Amygdala (tissue), 56 donors: ENCODE results near the gene CACNB3.
"Not testable (repeated sequence)": the region's sequence is repeated elsewhere in the genome, so short reads cannot be mapped to it uniquely, and the experiment has no call there.

Experiments used
- DNase-seq, 56 donors: peaks; one replicate each; lab custom pipeline; 2025; lab: John Stamatoyannopoulos, UW

Gene CACNB3

DNA sequence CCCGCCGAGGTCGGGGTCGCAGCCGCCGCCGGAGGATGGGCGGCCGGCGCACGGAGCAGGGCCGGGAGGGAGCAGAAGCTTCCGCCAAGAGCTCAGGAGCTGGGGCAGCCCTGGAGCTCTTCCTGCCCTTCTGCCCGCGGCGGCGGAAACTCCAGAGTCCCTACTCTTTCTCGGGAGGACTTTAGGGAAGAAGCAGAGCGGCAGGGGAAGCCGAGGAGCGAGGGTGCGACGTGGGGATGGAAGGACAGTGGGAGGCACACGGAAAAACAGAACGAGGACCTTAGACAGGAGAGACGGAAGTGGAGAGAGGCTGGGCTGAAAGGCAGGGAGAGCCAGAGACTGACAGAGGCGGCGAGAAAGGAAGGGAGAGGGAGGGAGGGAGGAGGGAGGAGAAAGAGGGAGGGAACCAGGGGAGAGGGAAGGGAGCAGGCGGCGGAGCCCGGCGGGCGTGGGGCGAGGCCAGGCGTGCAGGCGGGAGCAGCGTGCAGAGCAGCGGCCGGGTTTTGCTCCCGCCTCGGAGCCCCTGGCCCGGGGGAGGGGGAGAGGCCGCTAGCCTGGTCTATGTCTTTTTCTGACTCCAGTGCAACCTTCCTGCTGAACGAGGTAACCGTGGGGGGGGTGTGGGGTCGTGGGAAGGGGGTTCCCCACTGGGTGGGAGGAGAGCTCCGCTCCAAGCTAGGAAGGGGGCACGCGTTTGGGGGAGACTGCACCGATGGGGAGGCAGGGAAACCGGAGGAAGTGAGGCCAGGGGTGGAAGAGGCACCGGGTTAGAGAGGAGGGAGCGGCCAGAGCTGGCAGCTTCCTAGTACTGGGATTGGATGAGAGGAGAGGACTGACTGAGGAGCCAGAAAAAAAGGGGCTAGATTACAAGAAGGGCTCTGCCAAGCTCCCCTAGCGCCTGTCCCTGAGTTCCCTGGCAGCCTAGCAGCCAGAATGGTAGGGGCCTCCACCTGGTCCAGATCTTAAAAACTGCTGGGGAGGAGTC lies 2.9 kb upstream of the CACNB3 start:
- DNase-seq: peak in 45 of 56 donors; percentile 10 to 71 (median 48)

- no peak for DNase-seq
Measured at GRCh38 chr12:48816143-48816854, 2.0 kb upstream of the CACNB3 start.

- DNase-seq: peak in 3 of 56 donors; percentile 47 to 58 (median 50)
Measured at GRCh38 chr12:48818831-48819590, 715 bp downstream of the CACNB3 start.

DNA sequence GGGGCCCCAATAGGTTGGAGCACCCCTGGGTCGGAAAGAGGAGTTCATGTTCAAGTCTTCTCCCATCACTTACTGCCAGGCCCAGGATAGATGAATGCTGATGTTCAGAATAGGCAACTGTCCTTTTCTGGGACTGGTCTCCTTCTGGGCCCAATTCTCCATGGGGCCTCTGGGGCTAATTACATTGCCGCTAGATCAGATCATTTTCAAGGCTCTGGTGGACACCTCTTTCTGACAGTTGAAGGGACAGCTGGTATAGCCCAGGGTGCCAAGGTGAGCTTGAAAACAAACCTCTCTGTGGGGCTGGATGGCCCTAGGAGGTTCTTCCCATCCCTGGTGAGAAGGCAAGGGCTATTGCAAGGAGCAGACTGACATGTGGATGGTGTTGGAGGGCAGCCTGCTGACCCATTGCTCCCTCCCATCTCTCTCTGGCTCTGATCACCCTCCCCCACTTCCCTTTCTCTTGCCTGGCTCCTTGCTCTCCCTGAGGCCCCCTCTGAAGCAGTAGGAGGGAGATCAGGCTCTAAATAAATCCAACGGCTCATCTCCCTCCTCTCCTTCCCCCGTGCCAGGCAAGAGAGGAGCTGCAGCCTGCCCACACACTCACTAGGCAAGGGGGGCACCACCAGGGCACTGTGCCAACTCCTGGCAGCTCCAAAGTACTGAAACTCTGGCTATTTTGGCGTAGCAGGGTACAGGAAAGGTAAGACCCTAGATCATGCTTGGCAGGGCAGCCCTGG lies 1.9 kb downstream of the CACNB3 start:
- DNase-seq: peak in 13 of 56 donors; percentile 5 to 68 (median 25)

DNA sequence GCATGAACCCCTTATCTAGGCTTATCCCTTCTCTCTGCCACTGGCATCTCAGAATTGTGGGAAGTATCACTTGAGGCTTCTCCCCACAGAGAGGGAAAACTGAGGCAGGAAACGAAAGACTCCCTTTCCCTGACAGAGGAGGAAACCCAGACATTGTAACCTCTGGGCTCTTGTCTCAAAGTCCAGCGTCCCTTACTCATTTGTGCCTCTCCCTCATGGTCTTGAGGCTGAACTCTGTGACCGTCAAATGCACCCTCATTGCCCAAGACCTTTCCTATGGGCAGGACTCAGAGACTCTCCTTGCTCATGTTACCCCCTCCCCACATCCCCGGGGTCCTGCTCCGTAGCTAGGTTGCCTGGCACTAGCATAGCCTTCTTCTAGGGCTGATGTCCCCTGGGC lies 3.8 kb downstream of the CACNB3 start:
- DNase-seq: no peak

DNA sequence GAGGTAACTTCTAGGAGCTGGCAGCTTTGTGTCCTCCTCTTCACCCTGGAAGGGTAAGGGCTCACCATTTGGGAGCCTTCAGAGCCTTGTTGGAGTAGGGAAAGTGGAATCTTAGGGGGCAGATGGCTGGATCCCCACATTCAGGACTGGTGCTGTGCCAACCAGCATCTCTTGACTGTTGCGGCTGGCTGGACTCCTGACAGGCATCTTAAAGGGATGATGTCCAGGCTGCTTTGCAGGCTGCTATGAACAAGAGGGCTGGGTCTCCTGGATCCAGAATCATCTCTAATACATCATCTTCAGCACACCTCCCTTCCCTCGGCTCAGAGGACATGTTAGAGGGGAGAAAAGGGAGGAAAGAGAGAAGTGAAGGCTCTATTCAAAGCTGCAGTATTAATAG lies 4.4 kb downstream of the CACNB3 start:
- DNase-seq: no peak

- no peak for DNase-seq
Measured at GRCh38 chr12:48823281-48823680, 5.0 kb downstream of the CACNB3 start.

GRCh38 chr12:48824112-48824511 lies 5.8 kb downstream of the CACNB3 start:
- DNase-seq: no peak

DNA sequence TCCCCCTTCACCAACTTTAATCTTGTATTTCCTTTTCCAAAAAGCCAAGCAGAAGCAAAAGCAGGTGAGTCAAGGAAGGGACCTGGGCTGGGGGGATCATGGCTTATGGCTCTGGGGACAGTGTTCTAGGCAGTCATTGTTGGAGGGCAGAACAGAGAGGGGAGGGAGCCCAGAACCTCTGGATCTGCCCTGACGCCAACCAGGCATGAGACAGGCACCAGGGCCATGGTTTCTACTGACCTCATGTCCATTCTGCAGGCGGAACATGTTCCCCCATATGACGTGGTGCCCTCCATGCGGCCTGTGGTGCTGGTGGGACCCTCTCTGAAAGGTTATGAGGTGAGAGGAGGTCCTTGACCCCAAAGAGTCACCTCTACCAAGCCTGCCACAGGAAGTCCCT lies 6.6 kb downstream of the CACNB3 start:
- no peak for DNase-seq

DNA sequence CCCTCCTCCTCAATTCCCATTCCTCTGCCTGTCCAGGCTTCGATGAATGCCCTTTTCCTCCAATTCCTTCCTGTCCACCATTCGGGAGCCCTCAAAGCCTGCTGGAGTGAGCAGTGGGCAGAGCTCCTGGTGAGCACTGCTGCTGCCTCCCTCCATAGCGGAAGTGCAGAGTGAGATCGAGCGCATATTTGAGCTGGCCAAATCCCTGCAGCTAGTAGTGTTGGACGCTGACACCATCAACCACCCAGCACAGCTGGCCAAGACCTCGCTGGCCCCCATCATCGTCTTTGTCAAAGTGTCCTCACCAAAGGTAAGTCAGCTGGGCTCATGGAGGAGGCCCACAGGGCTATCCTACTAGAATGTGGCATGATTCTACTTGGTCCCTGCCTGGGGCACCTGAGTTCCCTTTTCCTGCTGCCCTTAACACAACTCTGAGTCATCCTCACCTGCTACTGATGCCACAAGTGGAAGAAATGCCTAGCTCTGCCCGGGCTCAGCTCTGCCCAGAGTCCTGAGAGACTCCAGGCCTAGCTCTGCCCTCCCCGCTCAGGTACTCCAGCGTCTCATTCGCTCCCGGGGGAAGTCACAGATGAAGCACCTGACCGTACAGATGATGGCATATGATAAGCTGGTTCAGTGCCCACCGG lies 8.0 kb downstream of the CACNB3 start:
- DNase-seq: no peak

- DNase-seq: no peak
Measured at GRCh38 chr12:48827026-48827425, 8.7 kb downstream of the CACNB3 start.

DNA sequence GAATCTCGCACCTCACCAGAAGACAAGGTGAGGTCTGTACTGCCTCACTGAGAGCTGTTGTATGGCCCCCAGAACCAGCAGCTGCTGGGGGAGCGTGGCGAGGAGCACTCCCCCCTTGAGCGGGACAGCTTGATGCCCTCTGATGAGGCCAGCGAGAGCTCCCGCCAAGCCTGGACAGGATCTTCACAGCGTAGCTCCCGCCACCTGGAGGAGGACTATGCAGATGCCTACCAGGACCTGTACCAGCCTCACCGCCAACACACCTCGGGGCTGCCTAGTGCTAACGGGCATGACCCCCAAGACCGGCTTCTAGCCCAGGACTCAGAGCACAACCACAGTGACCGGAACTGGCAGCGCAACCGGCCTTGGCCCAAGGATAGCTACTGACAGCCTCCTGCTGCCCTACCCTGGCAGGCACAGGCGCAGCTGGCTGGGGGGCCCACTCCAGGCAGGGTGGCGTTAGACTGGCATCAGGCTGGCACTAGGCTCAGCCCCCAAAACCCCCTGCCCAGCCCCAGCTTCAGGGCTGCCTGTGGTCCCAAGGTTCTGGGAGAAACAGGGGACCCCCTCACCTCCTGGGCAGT lies 9.3 kb downstream of the CACNB3 start:
- DNase-seq: no peak

- no peak for DNase-seq
Measured at GRCh38 chr12:48828293-48828692, 10.0 kb downstream of the CACNB3 start.

DNA sequence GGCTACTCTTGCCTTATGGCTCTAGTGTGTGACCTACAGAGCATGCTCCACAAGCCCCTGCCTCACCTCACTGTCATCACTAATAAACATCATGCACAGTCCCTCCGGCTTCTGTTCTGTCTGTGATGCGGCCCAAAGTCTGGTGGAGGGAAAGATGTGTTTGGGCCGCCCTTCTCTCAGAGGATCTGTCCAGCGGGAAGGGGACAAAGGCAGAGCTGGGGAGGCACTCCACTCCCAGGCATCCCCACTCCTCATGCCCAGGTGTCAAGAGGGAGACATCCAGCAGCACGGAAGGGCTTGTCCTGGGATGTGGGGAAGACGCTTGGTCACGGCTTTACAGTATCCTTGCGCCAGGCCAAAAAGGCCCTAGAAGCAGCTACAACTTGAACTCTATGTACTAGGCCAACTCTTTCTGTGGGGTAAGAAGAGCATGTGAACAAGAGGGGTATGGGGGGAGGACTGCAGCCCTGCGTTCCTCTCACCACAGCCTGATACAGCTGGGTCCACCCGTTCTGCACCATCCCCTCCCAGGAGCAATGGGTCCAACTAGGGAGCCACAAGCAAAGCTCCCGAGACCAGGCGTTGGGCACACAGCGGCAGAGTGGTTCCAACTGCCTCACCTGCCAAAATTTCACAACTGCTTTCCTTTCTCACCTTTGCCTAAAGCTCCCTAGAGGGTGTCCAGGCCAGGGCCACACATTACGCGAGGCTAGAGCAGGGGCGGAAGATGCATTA lies 10.7 kb downstream of the CACNB3 start:
- no peak for DNase-seq

DNA sequence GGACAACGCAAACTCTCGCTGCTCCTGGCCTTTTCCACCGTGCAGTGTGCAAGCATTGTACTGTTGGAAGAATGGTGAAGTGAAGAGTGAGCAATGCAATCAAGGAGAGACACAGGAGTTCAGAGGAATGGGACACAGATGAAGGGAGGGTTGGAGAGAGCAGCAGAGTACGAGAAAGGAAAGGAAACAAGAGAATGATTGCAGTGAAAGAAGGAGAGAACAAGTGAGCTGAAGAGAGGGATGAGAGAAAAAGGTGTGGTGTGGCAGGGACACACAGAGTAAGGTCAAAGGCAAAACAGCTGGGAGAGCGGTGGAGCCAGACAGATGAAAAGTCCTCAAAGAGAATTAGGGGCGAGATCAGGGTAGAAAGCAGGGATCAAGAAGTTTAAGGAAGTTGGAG lies 13.0 kb downstream of the CACNB3 start:
- DNase-seq: no peak

DNA sequence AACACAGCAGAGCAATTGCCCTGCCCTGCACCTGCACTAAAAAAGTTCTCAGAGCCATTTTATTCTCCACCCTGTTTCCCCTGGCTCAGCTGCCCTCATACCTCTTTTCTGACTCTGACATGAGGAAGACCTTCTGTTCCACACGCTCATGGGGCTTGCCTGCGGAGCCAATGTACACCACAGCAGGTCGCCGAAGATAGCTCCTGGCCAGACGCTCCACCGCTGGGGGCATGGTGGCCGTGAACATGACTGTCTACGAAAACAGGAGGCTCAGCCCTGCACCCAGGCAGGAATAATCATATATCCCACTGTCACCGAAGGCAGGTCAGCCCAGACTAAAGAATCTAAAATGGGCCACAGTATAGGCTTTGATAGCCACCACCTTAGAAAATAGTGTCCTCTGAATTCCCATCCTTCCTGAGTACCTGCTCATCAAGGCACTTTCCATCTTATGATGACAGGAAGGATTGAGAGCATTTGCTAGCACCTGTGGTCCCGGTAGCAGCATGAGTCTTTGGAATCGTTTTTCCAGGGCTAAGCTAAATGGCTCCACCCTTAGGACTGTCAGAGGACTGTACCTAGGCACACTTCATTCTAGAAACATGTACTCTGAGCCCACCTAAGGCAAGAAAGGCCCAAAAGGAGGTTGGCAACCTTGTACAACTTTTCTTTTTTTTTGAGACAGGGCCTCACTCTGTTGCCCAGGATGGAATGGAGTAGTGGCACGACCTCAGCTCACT lies 14.2 kb downstream of the CACNB3 start:
- no peak for DNase-seq

- no peak for DNase-seq
Measured at GRCh38 chr12:48838048-48838447, 19.8 kb downstream of the CACNB3 start.

DNA sequence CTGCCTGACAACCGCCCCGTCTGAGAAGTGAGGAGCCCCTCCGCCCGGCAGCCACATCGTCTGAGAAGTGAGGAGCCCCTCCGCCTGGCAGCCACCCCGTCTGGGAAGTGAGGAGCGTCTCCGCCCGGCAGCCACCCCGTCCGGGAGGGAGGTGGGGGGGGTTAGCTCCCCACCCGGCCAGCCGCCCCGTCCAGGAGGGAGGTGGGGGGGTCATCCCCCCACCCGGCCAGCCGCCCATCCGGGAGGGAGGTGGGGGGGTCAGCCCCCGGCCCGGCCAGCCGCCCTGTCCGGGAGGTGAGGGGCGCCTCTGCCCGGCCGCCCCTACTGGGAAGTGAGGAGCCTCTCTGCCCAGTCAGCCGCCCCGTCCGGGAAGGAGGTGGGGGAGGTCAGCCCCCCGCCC lies 23.7 kb downstream of the CACNB3 start:
- DNase-seq: not testable (repeated sequence)
